ENCODE data around the gene TMED8.

DNA sequence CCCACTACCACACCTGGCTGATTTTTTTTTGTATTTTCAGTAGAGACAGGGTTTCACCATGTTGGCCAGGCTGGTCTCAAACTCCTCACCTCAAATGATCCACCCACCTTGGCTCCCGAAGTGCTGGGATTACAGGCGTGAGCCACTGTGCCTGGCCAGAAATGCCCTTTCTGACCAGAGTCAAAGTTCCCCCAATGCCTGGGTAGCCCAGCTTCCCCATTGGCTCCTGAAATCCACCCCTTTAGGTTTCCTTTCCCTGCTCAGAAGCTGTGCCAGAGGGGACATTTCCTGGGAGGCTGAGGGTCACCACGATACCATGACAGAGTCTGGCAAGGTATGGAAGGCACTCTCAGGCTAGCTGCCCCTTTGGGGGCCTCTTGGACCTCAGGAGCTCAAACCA, 52.6 kb downstream of the TMED8 start:
- no peak for TF ChIP-seq POLR2A (IDR thresholded peaks at IDR 0.05)
- TF ChIP-seq, protein P1, sequence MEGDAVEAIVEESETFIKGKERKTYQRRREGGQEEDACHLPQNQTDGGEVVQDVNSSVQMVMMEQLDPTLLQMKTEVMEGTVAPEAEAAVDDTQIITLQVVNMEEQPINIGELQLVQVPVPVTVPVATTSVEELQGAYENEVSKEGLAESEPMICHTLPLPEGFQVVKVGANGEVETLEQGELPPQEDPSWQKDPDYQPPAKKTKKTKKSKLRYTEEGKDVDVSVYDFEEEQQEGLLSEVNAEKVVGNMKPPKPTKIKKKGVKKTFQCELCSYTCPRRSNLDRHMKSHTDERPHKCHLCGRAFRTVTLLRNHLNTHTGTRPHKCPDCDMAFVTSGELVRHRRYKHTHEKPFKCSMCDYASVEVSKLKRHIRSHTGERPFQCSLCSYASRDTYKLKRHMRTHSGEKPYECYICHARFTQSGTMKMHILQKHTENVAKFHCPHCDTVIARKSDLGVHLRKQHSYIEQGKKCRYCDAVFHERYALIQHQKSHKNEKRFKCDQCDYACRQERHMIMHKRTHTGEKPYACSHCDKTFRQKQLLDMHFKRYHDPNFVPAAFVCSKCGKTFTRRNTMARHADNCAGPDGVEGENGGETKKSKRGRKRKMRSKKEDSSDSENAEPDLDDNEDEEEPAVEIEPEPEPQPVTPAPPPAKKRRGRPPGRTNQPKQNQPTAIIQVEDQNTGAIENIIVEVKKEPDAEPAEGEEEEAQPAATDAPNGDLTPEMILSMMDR (IDR thresholded peaks at IDR 0.05): no peak

Measured in adrenal gland (tissue), 5 donors.